Spleen (tissue), 7 donors: Measurements from ENCODE around the gene NOTCH3.

Source experiments
- CTCF ChIP-seq, 11 experiments: fragments of 200-600 bp in 7 of 11; fragments of 450-650 bp in 4 of 11; sonication (generic) in 4 of 11; IDR thresholded peaks in 8 of 11; conservative IDR thresholded peaks in 3 of 11; 1 replicate in 7 of 11; 2 replicates in 4 of 11; pipeline versions ENCODE4 v1.4.0 to v1.8.0; 2016 to 2021; ENCODE audit warnings: antibody characterized with exemption in 11 of 11, inconsistent platforms in 4 of 11, mild to moderate bottlenecking in 1 of 11
- POLR2A ChIP-seq, 3 donors: fragments of 450-650 bp; IDR thresholded peaks; one replicate each; pipeline ENCODE4 v1.5.1; 2017; ENCODE audit warnings: antibody characterized with exemption in 3 of 3, mild to moderate bottlenecking in 1 of 3
- donor health status: DM: no; HTN: no; CAD: no; lungs with moderate emphysema.
- donor health status: DM: no; HTN: no; CAD: no.
- donor health status: DM: no; HTN: no; CAD: no.

- TF ChIP-seq POLR2A (IDR thresholded peaks at IDR 0.05), result no peak
- no peak for TF ChIP-seq CTCF (IDR thresholded peaks at IDR 0.05 in 8 of 11, conservative IDR thresholded peaks at IDR 0.05 in 3 of 11)
Measured at GRCh38 chr19:15200553-15201364, at the start of gene NOTCH3.
